GM12874 (cell line): ENCODE measurements around the gene RIPK1.
A peak's percentile ranks its signal among the peaks of the same experiment; 100 is the strongest.

Experiments used
- TF ChIP-seq, protein P1 (sequence below): IDR thresholded peaks from 2 replicates; pipeline ENCODE4 v1.5.1; 2011; ENCODE audit warnings: low read depth, mild to moderate bottlenecking, control low read depth, low read length, moderate library complexity; ENCODE audit not compliant: insufficient read depth

The RIPK1 gene

DNA sequence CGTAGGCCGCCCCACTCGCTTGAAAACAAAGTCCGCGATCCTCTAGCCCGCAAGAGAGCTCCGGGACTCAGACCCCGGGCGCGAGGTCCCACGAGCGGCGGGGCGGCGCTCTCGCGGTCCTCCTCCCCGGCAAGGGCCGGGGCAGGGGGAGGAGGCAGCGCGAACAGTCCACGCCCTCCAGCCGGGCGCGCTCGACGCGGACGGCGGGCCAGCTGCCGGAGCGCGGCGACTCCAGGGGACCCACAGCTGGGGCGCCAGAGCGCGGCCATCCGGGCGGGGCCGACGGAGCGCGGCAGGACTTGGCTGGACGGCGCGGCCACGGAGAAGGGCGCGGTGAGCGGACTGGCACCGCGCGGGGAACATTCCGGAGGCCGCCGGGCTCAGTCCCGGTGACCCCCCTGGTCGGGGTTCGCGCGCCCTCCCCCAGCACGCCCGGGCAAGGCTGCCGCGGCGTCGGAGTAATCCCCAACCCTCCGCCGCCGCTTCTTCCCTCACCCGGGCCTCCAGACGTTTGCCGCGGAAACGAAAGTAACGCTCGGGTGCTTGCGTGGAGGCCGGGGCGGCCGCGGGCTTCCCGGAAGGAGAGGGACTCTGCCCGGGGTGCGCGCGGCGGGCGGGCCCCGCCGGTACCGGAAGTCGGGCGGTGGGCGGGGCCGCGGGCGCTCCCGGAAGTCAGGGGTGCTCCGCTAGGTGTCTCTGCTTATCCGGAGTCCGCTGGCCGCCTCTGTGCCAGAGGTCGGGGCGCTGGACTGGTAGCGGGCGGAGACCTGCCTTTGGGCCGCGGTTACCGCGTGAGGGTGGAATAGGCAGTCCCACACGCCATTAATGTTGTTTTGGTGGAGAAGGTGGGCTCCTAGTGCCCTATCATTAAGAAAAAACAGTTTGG, at the start of gene RIPK1:
RIPK1 (plus strand) TSS at position 166 of the 886 bp plus-strand sequence. CDS start 8,330 bp downstream, outside the sequence.
- TF ChIP-seq, protein P1, sequence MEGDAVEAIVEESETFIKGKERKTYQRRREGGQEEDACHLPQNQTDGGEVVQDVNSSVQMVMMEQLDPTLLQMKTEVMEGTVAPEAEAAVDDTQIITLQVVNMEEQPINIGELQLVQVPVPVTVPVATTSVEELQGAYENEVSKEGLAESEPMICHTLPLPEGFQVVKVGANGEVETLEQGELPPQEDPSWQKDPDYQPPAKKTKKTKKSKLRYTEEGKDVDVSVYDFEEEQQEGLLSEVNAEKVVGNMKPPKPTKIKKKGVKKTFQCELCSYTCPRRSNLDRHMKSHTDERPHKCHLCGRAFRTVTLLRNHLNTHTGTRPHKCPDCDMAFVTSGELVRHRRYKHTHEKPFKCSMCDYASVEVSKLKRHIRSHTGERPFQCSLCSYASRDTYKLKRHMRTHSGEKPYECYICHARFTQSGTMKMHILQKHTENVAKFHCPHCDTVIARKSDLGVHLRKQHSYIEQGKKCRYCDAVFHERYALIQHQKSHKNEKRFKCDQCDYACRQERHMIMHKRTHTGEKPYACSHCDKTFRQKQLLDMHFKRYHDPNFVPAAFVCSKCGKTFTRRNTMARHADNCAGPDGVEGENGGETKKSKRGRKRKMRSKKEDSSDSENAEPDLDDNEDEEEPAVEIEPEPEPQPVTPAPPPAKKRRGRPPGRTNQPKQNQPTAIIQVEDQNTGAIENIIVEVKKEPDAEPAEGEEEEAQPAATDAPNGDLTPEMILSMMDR = peak; percentile 41; the same call in 1 of the 2 replicates

DNA sequence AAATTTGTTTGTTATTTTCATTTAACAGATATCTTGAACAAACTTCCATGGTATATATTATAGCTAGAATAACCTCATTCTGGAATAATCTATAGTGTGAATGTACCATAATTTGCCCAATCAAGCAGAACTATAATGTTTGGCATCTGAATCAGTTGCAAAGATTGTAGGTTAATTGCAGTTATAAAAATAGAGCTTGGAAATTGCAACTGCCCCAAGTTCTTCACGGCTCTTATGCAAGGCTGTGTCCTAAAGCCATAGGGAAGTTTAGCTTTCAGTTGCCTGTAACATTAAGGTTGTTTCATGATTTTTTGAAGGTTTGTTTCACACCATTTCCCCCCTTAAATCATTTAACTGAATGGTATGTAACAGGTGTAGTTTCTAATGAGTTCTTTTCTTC, 49.2 kb upstream of the RIPK1 start:
- TF ChIP-seq, protein P1 = no peak

DNA sequence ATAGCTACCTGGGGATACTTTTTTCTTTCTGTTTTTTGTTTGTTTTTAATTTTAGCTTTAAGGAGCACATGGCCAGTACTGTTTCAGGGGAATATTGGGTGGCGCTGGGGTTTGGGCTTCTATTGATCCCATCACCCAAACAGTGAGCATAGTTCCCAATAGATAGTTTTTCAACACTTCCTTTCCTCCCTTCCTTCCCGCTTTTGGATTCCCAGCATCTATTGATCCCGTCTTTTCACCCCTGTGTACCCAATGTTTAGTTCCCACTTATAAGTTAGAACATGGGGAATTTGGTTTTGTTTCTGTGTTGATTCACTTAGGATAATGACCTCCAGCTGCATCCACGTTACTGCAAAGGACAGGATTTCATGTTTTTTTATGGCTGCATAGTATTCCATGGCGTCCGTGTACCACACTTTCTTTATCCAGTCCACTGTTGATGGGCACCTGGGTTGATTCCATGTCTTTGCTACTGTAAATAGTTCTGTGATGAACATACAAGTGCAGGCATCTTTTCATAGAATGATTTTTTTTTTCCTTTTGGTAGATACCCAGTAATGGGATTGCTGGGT, 48.5 kb upstream of the RIPK1 start:
- TF ChIP-seq, protein P1 = no peak

DNA sequence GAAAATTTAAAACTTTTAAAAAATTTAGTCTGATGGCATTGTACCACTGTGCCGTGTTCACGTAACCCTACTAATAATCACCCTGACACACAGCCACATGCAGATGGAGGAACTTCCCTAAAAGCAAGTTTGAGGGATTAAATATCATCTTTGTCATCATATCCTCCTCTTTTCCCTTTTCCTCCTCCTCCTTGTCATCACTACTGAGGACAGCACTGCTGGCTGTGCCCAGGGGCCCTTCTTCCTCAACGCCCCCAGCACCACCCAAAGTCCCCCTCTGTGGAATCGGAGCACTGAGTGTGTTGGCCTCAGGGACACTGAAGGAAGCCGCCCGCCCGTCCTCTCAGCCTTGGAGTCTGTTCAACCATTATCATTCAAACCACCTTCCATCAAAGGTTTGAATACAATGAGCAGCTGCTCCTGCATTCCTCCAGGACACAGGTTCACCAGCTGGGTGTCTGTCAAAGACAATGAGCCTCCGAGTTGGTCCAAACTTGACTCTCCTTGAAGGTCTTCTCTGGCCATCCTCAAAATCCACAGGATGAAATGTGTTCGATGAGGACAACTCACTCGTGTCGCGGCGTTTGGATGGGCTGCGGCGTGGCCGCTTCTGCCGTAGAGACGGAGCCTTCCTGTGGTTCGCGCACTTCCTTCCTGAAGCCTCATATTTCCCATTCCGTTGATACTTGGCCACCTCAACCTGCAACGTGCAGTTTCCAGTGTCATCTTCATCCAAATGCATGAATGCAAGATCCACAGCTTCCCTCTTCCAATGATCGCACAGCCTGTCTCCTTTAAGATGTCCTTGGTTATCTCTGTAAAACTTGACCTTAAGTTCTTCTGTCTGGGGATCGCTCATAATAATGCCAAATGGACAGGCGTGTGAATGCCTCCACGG, 45.3 kb upstream of the RIPK1 start:
- TF ChIP-seq, protein P1 = no peak

DNA sequence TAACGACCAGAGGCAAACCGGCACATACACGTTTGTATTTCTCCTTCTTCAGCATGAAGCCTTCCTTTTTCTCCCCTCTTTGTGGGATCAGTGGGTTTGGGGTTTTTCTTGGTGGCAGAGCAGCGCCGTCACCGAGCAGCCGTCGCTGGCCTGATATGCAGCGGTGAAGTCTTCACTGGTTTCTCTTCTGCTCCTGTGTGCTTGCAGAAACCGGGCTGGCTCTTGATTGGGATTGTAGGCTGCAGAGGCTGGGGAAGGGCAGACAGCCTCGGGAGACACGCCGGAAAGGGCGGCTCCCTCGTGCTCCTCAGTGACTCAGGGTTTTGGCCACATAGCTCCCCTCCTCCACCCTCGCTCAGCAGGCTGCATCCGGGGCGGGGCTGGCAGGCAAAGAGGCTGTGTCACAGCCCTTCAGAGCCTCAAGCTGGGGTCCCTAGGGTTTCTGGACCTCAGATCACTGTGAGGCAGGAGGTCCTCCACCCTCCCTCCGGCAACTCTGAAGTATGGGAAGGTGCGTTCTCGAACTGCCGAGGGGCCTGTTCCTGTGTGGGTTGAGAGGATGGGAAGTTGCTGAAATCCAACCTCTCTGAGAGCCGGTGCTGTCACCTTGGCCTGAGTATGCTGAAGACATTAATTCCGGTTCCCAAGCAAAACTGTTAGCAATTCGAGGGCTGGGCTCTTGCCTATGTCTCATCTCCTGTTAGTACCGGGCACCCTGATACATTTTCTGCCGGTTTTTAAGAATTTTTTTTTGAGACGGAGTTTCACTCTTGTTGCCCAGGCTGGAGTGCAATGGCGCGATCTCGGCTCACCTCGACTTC, 44.4 kb upstream of the RIPK1 start:
- TF ChIP-seq, protein P1 = no peak

DNA sequence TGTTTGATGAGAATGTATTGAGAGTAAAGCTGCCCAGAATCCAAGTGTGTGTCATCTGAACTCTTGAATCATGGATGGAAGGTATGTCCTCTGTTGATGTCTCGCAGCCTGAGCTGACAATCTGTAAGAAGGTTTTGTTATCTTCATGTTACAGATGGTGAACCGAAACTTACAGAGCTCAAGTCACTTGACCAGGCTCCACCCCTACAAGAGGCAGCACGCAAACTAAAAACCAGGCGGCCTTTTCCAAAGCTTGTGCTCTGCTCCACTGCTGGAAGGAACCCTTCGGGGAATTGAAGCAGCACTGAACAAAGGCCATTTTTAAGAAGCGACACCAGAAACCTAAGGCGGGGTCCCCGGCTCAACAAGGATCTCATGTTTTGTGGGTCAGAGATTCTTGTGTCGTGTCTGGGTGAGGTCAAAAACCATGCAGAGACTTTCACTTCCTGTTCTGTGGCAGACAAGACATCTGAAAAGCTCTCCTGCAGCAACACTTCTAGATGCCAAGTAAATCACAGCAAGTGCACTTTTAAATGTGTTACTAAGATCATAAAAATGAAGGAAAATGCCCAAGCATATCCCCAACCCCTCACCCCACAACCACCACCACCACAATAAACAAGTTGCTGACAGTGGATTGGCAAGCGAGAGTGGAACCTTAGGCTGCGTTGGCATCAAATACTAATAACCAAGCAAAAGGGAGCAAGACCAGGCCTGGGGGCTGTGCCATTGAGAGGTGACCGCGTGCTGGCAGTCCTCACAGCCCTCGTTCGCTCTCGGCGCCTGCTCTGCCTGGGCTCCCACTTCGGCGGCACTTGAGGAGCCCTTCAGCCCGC, 41.3 kb upstream of the RIPK1 start:
- TF ChIP-seq, protein P1 = no peak
